HepG2 (cell line): ENCODE data around the gene ADGRL1. TPM values are rescaled to one million over a fixed set of nuclear protein-coding genes. Genes with fewer than 3 reads are reported as not detected.

Experiments
- ATF4 ChIP-seq, 2 experiments: fragments of 450-650 bp in 1 of 2; sonication (generic) in 1 of 2; formaldehyde crosslinking; IDR thresholded peaks; 2 replicates each; pipeline versions ENCODE4 v1.5.0 to v1.8.0; 2020 to 2022; ENCODE audit warnings: mild to moderate bottlenecking in 1 of 2, missing genetic modification reagents in 1 of 2
- ELK4 ChIP-seq: sonication (generic); formaldehyde crosslinking; IDR thresholded peaks from 2 replicates; pipeline ENCODE4 v1.9.0; 2021; ENCODE audit warnings: missing genetic modification reagents, borderline replicate concordance
- GTF3A ChIP-seq: sonication (generic); formaldehyde crosslinking; conservative IDR thresholded peaks from 2 replicates; pipeline ENCODE4 v1.4.0; 2020; ENCODE audit warnings: mild to moderate bottlenecking, missing genetic modification reagents
- HNF4A ChIP-seq: sonication (generic); formaldehyde crosslinking; IDR thresholded peaks from 2 replicates; pipeline ENCODE4 v1.4.0; 2020; ENCODE audit warnings: missing genetic modification reagents
- IKZF4 ChIP-seq: sonication (generic); formaldehyde crosslinking; IDR thresholded peaks from 2 replicates; pipeline ENCODE4 v1.5.1; 2020; ENCODE audit warnings: borderline replicate concordance, mild to moderate bottlenecking, low read depth, missing genetic modification reagents; ENCODE audit errors: not compliant biosample characterization
- KDM2A ChIP-seq: sonication (generic); formaldehyde crosslinking; IDR thresholded peaks from 2 replicates; pipeline ENCODE4 v1.4.0; 2020; ENCODE audit warnings: low read depth, missing genetic modification reagents, borderline replicate concordance
- LBX2 ChIP-seq: sonication (generic); formaldehyde crosslinking; IDR thresholded peaks from 2 replicates; pipeline ENCODE4 v1.5.0; 2020; ENCODE audit warnings: missing genetic modification reagents, mild to moderate bottlenecking, borderline replicate concordance
- MTF2 ChIP-seq: sonication (generic); formaldehyde crosslinking; IDR thresholded peaks from 2 replicates; pipeline ENCODE4 v1.5.0; 2020; ENCODE audit warnings: missing genetic modification reagents, borderline replicate concordance
- PATZ1 ChIP-seq: sonication (generic); formaldehyde crosslinking; IDR thresholded peaks from 2 replicates; pipeline ENCODE4 v1.4.0; 2020; ENCODE audit warnings: missing genetic modification reagents
- PREB ChIP-seq: sonication (generic); formaldehyde crosslinking; IDR thresholded peaks from 2 replicates; pipeline ENCODE4 v1.4.0; 2020; ENCODE audit warnings: missing genetic modification reagents
- SMAD9 ChIP-seq: sonication (generic); formaldehyde crosslinking; IDR thresholded peaks from 2 replicates; pipeline ENCODE4 v1.5.1; 2020; ENCODE audit warnings: mild to moderate bottlenecking, missing genetic modification reagents
- SP2 ChIP-seq: sonication (generic); formaldehyde crosslinking; IDR thresholded peaks from 2 replicates; pipeline ENCODE4 v1.5.1; 2020; ENCODE audit warnings: mild to moderate bottlenecking, missing genetic modification reagents
- STAG1 ChIP-seq: sonication (generic); formaldehyde crosslinking; IDR thresholded peaks from 2 replicates; pipeline ENCODE4 v1.4.0; 2020; ENCODE audit warnings: missing genetic modification reagents
- TSC22D2 ChIP-seq: sonication (generic); formaldehyde crosslinking; IDR thresholded peaks from 2 replicates; pipeline ENCODE4 v1.5.1; 2020; ENCODE audit warnings: missing genetic modification reagents, mild to moderate bottlenecking, borderline replicate concordance
- ZNF101 ChIP-seq: sonication (generic); formaldehyde crosslinking; IDR thresholded peaks from 2 replicates; pipeline ENCODE4 v1.4.0; 2020; ENCODE audit warnings: mild to moderate bottlenecking, low read depth, missing genetic modification reagents, borderline replicate concordance
- ZNF124 ChIP-seq: sonication (generic); formaldehyde crosslinking; IDR thresholded peaks from 2 replicates; pipeline ENCODE4 v1.4.0; 2020; ENCODE audit warnings: missing genetic modification reagents
- ZNF160 ChIP-seq: sonication (generic); formaldehyde crosslinking; IDR thresholded peaks from 2 replicates; pipeline ENCODE4 v1.8.0; 2022; ENCODE audit warnings: mild to moderate bottlenecking, inconsistent platforms, missing genetic modification reagents
- ZNF337 ChIP-seq: sonication (generic); formaldehyde crosslinking; IDR thresholded peaks from 2 replicates; pipeline ENCODE4 v1.5.1; 2020; ENCODE audit warnings: missing genetic modification reagents, low read depth, mild to moderate bottlenecking, borderline replicate concordance
- ZNF44 ChIP-seq: sonication (generic); formaldehyde crosslinking; IDR thresholded peaks from 2 replicates; pipeline ENCODE4 v1.5.1; 2020; ENCODE audit warnings: mild to moderate bottlenecking, missing genetic modification reagents
- ZNF572 ChIP-seq: sonication (generic); formaldehyde crosslinking; IDR thresholded peaks from 2 replicates; pipeline ENCODE4 v1.5.1; 2020; ENCODE audit warnings: mild to moderate bottlenecking, missing genetic modification reagents
- ZNF639 ChIP-seq: conservative IDR thresholded peaks from 2 replicates; pipeline ENCODE4 v1.6.1; 2018; ENCODE audit warnings: missing genetic modification reagents
- ZNF740 ChIP-seq: sonication (generic); formaldehyde crosslinking; IDR thresholded peaks from 2 replicates; pipeline ENCODE4 v1.4.0; 2020; ENCODE audit warnings: missing genetic modification reagents
- polyA plus RNA-seq, 8 experiments: library from polyadenylated mRNA; depleted of rRNA in 3 of 8; stranded (reverse) in 7 of 8; unstranded in 1 of 8; fragments of >200 nt; fragmentation: Illumina TruSeq in 4 of 8; extraction: Trizol in 4 of 8; gene quantifications; 2 replicates each; pipeline versions ENCODE4 v1.2.1 to v1.2.3, GENCODE V29; 2011 to 2016; ENCODE audit warnings: low read depth in 4 of 8, missing spikeins in 1 of 8, mixed read lengths in 1 of 8; ENCODE audit not compliant: insufficient read depth in 1 of 8
- total RNA-seq, 5 experiments: library from RNA; depleted of rRNA; stranded (reverse); fragments of >200 nt; fragmentation: Illumina TruSeq; extraction: Trizol; gene quantifications; 2 replicates each; pipeline ENCODE4 v1.2.3, GENCODE V29; 2016; ENCODE audit warnings: low read depth in 1 of 5

ADGRL1 gene
- total and polyA plus RNA-seq, 2 of the 13 experiments (the other 11 are each of a cell fraction or from before 2014, with no cell fraction given) = 0.49 to 1.7 TPM

- TF ChIP-seq ATF4 (CRISPR knock-in tag; IDR thresholded peaks at IDR 0.05) (no peak), ZNF44 (CRISPR knock-in tag) (no peak), GTF3A (CRISPR knock-in tag) (no peak), ZNF124 (CRISPR knock-in tag) (no peak), IKZF4 (CRISPR knock-in tag) (no peak), ELK4 (CRISPR knock-in tag) (no peak), TSC22D2 (no peak), STAG1 (peak; percentile 78), SMAD9 (CRISPR knock-in tag) (no peak), ZNF337 (CRISPR knock-in tag) (no peak), PATZ1 (CRISPR knock-in tag) (peak; percentile 83), HNF4A (no peak), ZNF740 (no peak), ZNF101 (no peak), LBX2 (CRISPR knock-in tag) (no peak), ZNF572 (CRISPR knock-in tag) (no peak), PREB (CRISPR knock-in tag) (no peak), KDM2A (CRISPR knock-in tag) (peak; percentile 59), ZNF639 (CRISPR knock-in tag) (no peak), SP2 (CRISPR knock-in tag) (no peak), MTF2 (CRISPR knock-in tag) (no peak), ZNF160 (CRISPR knock-in tag) (no peak)
These were observed 58.0 kb downstream of the ADGRL1 start (continued) for GRCh38 chr19:14147797-14148605.
